SK-N-SH (cell line): ENCODE results near the gene ASB5. TPM values are rescaled to one million over a fixed set of nuclear protein-coding genes. Genes with fewer than 3 reads are reported as not detected.

Experiments used
- CTCF ChIA-PET: fragments of 300-600, 350-600 bp; formaldehyde crosslinking; extraction: SDS; loops from one replicate; lab custom pipeline; 2021; lab: Yijun Ruan, JAX
- POLR2A ChIA-PET: fragments of 350-600 bp; sonication (Branson Sonifier 250); formaldehyde crosslinking; extraction: SDS; loops from one replicate; lab custom pipeline; 2020; ENCODE audit warnings: antibody characterized with exemption, inconsistent platforms; lab: Yijun Ruan, JAX
- DNase-seq: peaks from one replicate; pipeline ENCODE4 v3.0.0; 2012
- H2AFZ ChIP-seq: fragments of 200-600 bp; sonication (generic); 2 replicates; pipeline ENCODE4 v1.8.1; 2016; ENCODE audit warnings: antibody characterized with exemption, mild to moderate bottlenecking, low read depth
- H3F3A ChIP-seq: fragments of 200-600 bp; sonication (generic); replicated peaks from 2 replicates; pipeline ENCODE3; 2016; ENCODE audit warnings: antibody characterized with exemption, mild to moderate bottlenecking; ENCODE audit not compliant: insufficient read depth
- H3K27ac ChIP-seq, 2 experiments: fragments of 200-500 bp in 1 of 2; fragments of 200-600 bp in 1 of 2; sonication (Bioruptor generic) in 1 of 2; sonication (generic), shearing (Covaris generic) in 1 of 2; 2 replicates each; pipeline versions ENCODE4 v1.5.1 to v1.6.1; 2014 to 2016; ENCODE audit warnings: low read depth in 2 of 2, inconsistent platforms in 1 of 2, low read length in 1 of 2, mild to moderate bottlenecking in 1 of 2, mixed read lengths in 1 of 2
- H3K27me3 ChIP-seq: fragments of 200-600 bp; sonication (generic), shearing (Covaris generic); 2 replicates; pipeline ENCODE4 v1.6.1; 2016; ENCODE audit warnings: mixed run types; ENCODE audit not compliant: insufficient read depth
- H3K36me3 ChIP-seq, 2 experiments: fragments of 200-500 bp in 1 of 2; fragments of 200-600 bp in 1 of 2; sonication (Bioruptor generic) in 1 of 2; sonication (generic) in 1 of 2; replicated peaks in 1 of 2; 2 replicates each; pipeline versions ENCODE3 to v1.5.1; 2014 to 2016; ENCODE audit warnings: low read length in 1 of 2, mild to moderate bottlenecking in 1 of 2; ENCODE audit not compliant: insufficient read depth in 2 of 2, control insufficient read depth in 1 of 2
- H3K4me1 ChIP-seq, 2 experiments: fragments of 200-500 bp in 1 of 2; fragments of 200-600 bp in 1 of 2; sonication (Bioruptor generic) in 1 of 2; sonication (generic), shearing (Covaris generic) in 1 of 2; 2 replicates each; pipeline versions ENCODE4 v1.5.1 to v1.6.1; 2014 to 2016; ENCODE audit warnings: low read depth in 1 of 2, low read length in 1 of 2, mixed run types in 1 of 2; ENCODE audit not compliant: insufficient read depth in 2 of 2, control insufficient read depth in 1 of 2
- H3K4me2 ChIP-seq: fragments of 200-600 bp; sonication (generic), shearing (Covaris generic); 2 replicates; pipeline ENCODE4 v1.6.1; 2017; ENCODE audit warnings: mixed run types
- H3K4me3 ChIP-seq, 2 experiments: fragments of 200-500 bp in 1 of 2; fragments of 200-600 bp in 1 of 2; sonication (Bioruptor generic) in 1 of 2; sonication (generic), shearing (Covaris generic) in 1 of 2; 2 replicates each; pipeline versions ENCODE4 v1.5.1 to v1.8.1; 2014 to 2016; ENCODE audit warnings: low read depth in 2 of 2, inconsistent platforms in 1 of 2, low read length in 1 of 2, mild to moderate bottlenecking in 1 of 2, mixed read lengths in 1 of 2, moderate library complexity in 1 of 2
- H3K79me2 ChIP-seq: fragments of 200-600 bp; sonication (generic); 2 replicates; pipeline ENCODE4 v1.8.1; 2017; ENCODE audit warnings: mild to moderate bottlenecking; ENCODE audit not compliant: insufficient read depth
- H3K9ac ChIP-seq: fragments of 200-600 bp; sonication (generic); 2 replicates; pipeline ENCODE4 v1.6.1; 2017; ENCODE audit warnings: mixed run types
- H3K9me2 ChIP-seq: fragments of 200-600 bp; sonication (generic); 2 replicates; pipeline ENCODE4 v1.6.1; 2017; ENCODE audit warnings: mixed run types
- H3K9me3 ChIP-seq: fragments of 200-600 bp; sonication (generic); 2 replicates; pipeline ENCODE4 v1.6.1; 2017; ENCODE audit warnings: mixed run types, mild to moderate bottlenecking, moderate library complexity
- H4K20me1 ChIP-seq: fragments of 200-600 bp; sonication (generic); 2 replicates; pipeline ENCODE4 v1.6.1; 2017; ENCODE audit warnings: mild to moderate bottlenecking, mixed run types; ENCODE audit not compliant: insufficient read depth
- CHD2 ChIP-seq: fragments of 150-350 bp; IDR thresholded peaks from 2 replicates; pipeline ENCODE4 v1.6.1; 2018; ENCODE audit warnings: low read length; ENCODE audit not compliant: partially characterized antibody
- ELF1 ChIP-seq: IDR thresholded peaks from 2 replicates; pipeline ENCODE4 v1.4.0; 2012
- EZH2phosphoT487 ChIP-seq: fragments of 200-600 bp; sonication (generic); IDR thresholded peaks from 2 replicates; pipeline ENCODE4 v1.6.1; 2017; ENCODE audit warnings: low read depth, mixed run types, mild to moderate bottlenecking, antibody characterized with exemption, moderate library complexity, borderline replicate concordance
- FOSL2 ChIP-seq: IDR thresholded peaks from 2 replicates; pipeline ENCODE4 v1.4.0; 2012; ENCODE audit warnings: low read depth, mild to moderate bottlenecking, moderate library complexity, borderline replicate concordance
- GABPA ChIP-seq: IDR thresholded peaks from 2 replicates; pipeline ENCODE4 v1.4.0; 2012; ENCODE audit warnings: low read depth, mild to moderate bottlenecking
- GATA2 ChIP-seq: sonication (generic); formaldehyde crosslinking; IDR thresholded peaks from 2 replicates; pipeline ENCODE4 v1.5.0; 2020; ENCODE audit warnings: mild to moderate bottlenecking, missing genetic modification reagents
- JUND ChIP-seq: IDR thresholded peaks from 2 replicates; pipeline ENCODE4 v1.4.0; 2012
- MEF2A ChIP-seq: IDR thresholded peaks from 2 replicates; pipeline ENCODE4 v1.4.0; 2012; ENCODE audit warnings: low read depth, borderline replicate concordance
- MXI1 ChIP-seq: IDR thresholded peaks from 2 replicates; pipeline ENCODE4 v1.6.1; 2012; ENCODE audit warnings: mild to moderate bottlenecking, low read depth, low read length, improper control_type of control experiment
- NFIC ChIP-seq: IDR thresholded peaks from 2 replicates; pipeline ENCODE4 v1.4.0; 2012; ENCODE audit warnings: borderline replicate concordance
- POLR2AphosphoS5 ChIP-seq: IDR thresholded peaks from 2 replicates; pipeline ENCODE4 v1.6.1; 2012; ENCODE audit warnings: low read depth, low read length
- RCOR1 ChIP-seq: fragments of 150-350 bp; IDR thresholded peaks from 2 replicates; pipeline ENCODE4 v1.6.1; 2017; ENCODE audit warnings: antibody characterized with exemption, low read length
- RFX5 ChIP-seq: IDR thresholded peaks from 2 replicates; pipeline ENCODE4 v1.6.1; 2012; ENCODE audit warnings: mild to moderate bottlenecking, improper control_type of control experiment, low read length
- SIN3A ChIP-seq: IDR thresholded peaks from 2 replicates; pipeline ENCODE4 v1.6.1; 2012; ENCODE audit warnings: low read depth, mild to moderate bottlenecking, low read length, moderate library complexity, borderline replicate concordance
- TAF1 ChIP-seq: IDR thresholded peaks from 2 replicates; pipeline ENCODE4 v1.6.1; 2012; ENCODE audit warnings: low read depth, mild to moderate bottlenecking, low read length, moderate library complexity, borderline replicate concordance
- TCF12 ChIP-seq: IDR thresholded peaks from 2 replicates; pipeline ENCODE4 v1.4.0; 2012
- WGBS: methylation state at CpG from one replicate; pipeline ENCODE4 v1.1.6; 2017; ENCODE audit warnings: low lambda C conversion rate; 5-methylcytosine and 5-hydroxymethylcytosine counted together
- polyA plus RNA-seq, 3 experiments: library from polyadenylated mRNA; depleted of rRNA; stranded (reverse); fragments of >200 nt; gene quantifications; 2 replicates each; pipeline ENCODE4 v1.2.3, GENCODE V29; 2012
- TF ChIP-seq, protein P1 (sequence below): IDR thresholded peaks from 2 replicates; pipeline ENCODE4 v1.4.0; 2012; ENCODE audit warnings: low read depth
- TF ChIP-seq, protein P2 (sequence below): fragments of 200-600 bp; sonication (generic); IDR thresholded peaks from 2 replicates; pipeline ENCODE4 v1.6.1; 2017; ENCODE audit warnings: antibody characterized with exemption, mild to moderate bottlenecking, moderate library complexity
- TF ChIP-seq, protein P3 (sequence below): IDR thresholded peaks from 2 replicates; pipeline ENCODE4; 2012
- TF ChIP-seq, protein P4 (sequence below): fragments of 150-350 bp; IDR thresholded peaks from 2 replicates; pipeline ENCODE4 v1.6.1; 2016; ENCODE audit warnings: mild to moderate bottlenecking, low read depth, low read length
- TF ChIP-seq, protein P5 (sequence below): fragments of 150-350 bp; IDR thresholded peaks from 2 replicates; pipeline ENCODE4 v1.6.1; 2017; ENCODE audit warnings: antibody characterized with exemption, low read length, low read depth, borderline replicate concordance

ASB5 gene
- polyA plus RNA-seq, 1 of the 3 experiments (the other 2 are of a cell fraction), result 0.13 TPM

- no peak for TF ChIP-seq NFIC
- no peak for TF ChIP-seq POLR2AphosphoS5
- TF ChIP-seq JUND, result no peak
- TF ChIP-seq, protein P1, sequence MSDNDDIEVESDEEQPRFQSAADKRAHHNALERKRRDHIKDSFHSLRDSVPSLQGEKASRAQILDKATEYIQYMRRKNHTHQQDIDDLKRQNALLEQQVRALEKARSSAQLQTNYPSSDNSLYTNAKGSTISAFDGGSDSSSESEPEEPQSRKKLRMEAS, result no peak
- TF ChIP-seq, protein P2, sequence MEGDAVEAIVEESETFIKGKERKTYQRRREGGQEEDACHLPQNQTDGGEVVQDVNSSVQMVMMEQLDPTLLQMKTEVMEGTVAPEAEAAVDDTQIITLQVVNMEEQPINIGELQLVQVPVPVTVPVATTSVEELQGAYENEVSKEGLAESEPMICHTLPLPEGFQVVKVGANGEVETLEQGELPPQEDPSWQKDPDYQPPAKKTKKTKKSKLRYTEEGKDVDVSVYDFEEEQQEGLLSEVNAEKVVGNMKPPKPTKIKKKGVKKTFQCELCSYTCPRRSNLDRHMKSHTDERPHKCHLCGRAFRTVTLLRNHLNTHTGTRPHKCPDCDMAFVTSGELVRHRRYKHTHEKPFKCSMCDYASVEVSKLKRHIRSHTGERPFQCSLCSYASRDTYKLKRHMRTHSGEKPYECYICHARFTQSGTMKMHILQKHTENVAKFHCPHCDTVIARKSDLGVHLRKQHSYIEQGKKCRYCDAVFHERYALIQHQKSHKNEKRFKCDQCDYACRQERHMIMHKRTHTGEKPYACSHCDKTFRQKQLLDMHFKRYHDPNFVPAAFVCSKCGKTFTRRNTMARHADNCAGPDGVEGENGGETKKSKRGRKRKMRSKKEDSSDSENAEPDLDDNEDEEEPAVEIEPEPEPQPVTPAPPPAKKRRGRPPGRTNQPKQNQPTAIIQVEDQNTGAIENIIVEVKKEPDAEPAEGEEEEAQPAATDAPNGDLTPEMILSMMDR, result no peak
- TF ChIP-seq GATA2 (CRISPR knock-in tag), result no peak
- TF ChIP-seq GABPA, result no peak
- TF ChIP-seq, protein P3, sequence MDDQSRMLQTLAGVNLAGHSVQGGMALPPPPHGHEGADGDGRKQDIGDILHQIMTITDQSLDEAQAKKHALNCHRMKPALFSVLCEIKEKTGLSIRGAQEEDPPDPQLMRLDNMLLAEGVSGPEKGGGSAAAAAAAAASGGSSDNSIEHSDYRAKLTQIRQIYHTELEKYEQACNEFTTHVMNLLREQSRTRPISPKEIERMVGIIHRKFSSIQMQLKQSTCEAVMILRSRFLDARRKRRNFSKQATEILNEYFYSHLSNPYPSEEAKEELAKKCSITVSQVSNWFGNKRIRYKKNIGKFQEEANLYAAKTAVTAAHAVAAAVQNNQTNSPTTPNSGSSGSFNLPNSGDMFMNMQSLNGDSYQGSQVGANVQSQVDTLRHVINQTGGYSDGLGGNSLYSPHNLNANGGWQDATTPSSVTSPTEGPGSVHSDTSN, result no peak
- TF ChIP-seq SIN3A, result no peak
- no peak for TF ChIP-seq CHD2
- TF ChIP-seq ELF1, result no peak
- TF ChIP-seq MXI1, result no peak
- no peak for TF ChIP-seq TAF1
- TF ChIP-seq RFX5, result no peak
- Histone ChIP-seq H3K27ac (no peak overlapping the region), H2AFZ (no peak overlapping the region), H3K9ac (no peak overlapping the region), H3K36me3 (no peaks in the 10 kb centered on the region), H4K20me1 (no peaks in the 10 kb centered on the region), H3K9me3 (no peaks in the 10 kb centered on the region), H3K4me1 (no peaks in the 10 kb centered on the region; a peak in 1 of 4 replicates), H3K27me3 (no peaks in the 10 kb centered on the region), H3K9me2 (no peaks in the 10 kb centered on the region), H3K4me3 (no peak overlapping the region), H3F3A (no peaks in the 10 kb centered on the region), H3K4me2 (no peak overlapping the region), H3K79me2 (no peaks in the 10 kb centered on the region)
- DNase-seq, result no peak
- 91% methylated on average over 4 of the region's 4 CpGs for WGBS
- ChIA-PET CTCF (interaction anchor here (1.0 to 1.2 kb wide), 2 partner anchors 13 to 46 kb away, joined by 3 to 4 read pairs; no protein-coding TSS in a partner anchor), POLR2A (no interaction called here)
These were observed 38.2 kb downstream of the ASB5 start for GRCh38 chr4:176230836-176231235.

GRCh38 chr4:176229645-176230044 lies 39.4 kb downstream of the ASB5 start:
- Histone ChIP-seq H3K4me3 (no peak overlapping the region), H3K4me2 (no peak overlapping the region), H3K4me1 (no peaks in the 10 kb centered on the region; a peak in 1 of 4 replicates), H3F3A (no peaks in the 10 kb centered on the region), H3K9ac (no peak overlapping the region), H4K20me1 (no peaks in the 10 kb centered on the region), H3K9me2 (no peaks in the 10 kb centered on the region), H3K27me3 (no peaks in the 10 kb centered on the region), H3K79me2 (no peaks in the 10 kb centered on the region), H3K36me3 (no peaks in the 10 kb centered on the region), H2AFZ (no peak overlapping the region), H3K9me3 (no peaks in the 10 kb centered on the region), H3K27ac (no peak overlapping the region)
- CTCF ChIA-PET, result interaction anchor here (0.6 to 1.0 kb wide), 2 partner anchors 66 to 120 kb away, joined by 3 to 4 read pairs; no protein-coding TSS in a partner anchor
- POLR2A ChIA-PET, result no interaction called here
- no peak for DNase-seq
- WGBS, result 83% methylated on average over 4 of the region's 4 CpGs
- TF ChIP-seq EZH2phosphoT487, result no peak
- no peak for TF ChIP-seq FOSL2
- TF ChIP-seq, protein P4, sequence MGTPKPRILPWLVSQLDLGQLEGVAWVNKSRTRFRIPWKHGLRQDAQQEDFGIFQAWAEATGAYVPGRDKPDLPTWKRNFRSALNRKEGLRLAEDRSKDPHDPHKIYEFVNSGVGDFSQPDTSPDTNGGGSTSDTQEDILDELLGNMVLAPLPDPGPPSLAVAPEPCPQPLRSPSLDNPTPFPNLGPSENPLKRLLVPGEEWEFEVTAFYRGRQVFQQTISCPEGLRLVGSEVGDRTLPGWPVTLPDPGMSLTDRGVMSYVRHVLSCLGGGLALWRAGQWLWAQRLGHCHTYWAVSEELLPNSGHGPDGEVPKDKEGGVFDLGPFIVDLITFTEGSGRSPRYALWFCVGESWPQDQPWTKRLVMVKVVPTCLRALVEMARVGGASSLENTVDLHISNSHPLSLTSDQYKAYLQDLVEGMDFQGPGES, result no peak
- no peak for TF ChIP-seq ELF1
- TF ChIP-seq GABPA, result no peak
- no peak for TF ChIP-seq MEF2A
- TF ChIP-seq RCOR1, result no peak
- TF ChIP-seq, protein P1, result no peak
- TF ChIP-seq, protein P3, result no peak
- TF ChIP-seq TCF12, result no peak
- TF ChIP-seq, protein P5, sequence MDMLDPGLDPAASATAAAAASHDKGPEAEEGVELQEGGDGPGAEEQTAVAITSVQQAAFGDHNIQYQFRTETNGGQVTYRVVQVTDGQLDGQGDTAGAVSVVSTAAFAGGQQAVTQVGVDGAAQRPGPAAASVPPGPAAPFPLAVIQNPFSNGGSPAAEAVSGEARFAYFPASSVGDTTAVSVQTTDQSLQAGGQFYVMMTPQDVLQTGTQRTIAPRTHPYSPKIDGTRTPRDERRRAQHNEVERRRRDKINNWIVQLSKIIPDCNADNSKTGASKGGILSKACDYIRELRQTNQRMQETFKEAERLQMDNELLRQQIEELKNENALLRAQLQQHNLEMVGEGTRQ, result no peak
